HepG2 (cell line): ENCODE data around the gene HIC1. TPM values are rescaled to one million over a fixed set of nuclear protein-coding genes. Genes with fewer than 3 reads are reported as not detected.
A peak's percentile ranks its signal among the peaks of the same experiment; 100 is the strongest.

Source experiments
- ARNTL ChIP-seq: sonication (generic); formaldehyde crosslinking; IDR thresholded peaks from 2 replicates; pipeline ENCODE4 v1.4.0; 2020; ENCODE audit warnings: mild to moderate bottlenecking, missing genetic modification reagents
- ATF7 ChIP-seq, 2 experiments: fragments of 450-650 bp in 1 of 2; sonication (generic) in 1 of 2; formaldehyde crosslinking in 1 of 2; IDR thresholded peaks; 2 replicates each; pipeline versions ENCODE4 v1.4.0 to v1.6.1; 2016 to 2020; ENCODE audit warnings: antibody characterized with exemption in 1 of 2, mild to moderate bottlenecking in 1 of 2, missing genetic modification reagents in 1 of 2
- EHMT2 ChIP-seq: fragments of 200-600 bp; sonication (generic); IDR thresholded peaks from 2 replicates; pipeline ENCODE4 v1.7.0; 2017; ENCODE audit warnings: antibody characterized with exemption, low read depth, low read length, borderline replicate concordance
- HMG20B ChIP-seq: conservative IDR thresholded peaks from 2 replicates; pipeline ENCODE4 v1.6.1; 2016; ENCODE audit warnings: missing genetic modification reagents, missing compliant biosample characterization
- MEF2D ChIP-seq: sonication (generic); formaldehyde crosslinking; IDR thresholded peaks from 2 replicates; pipeline ENCODE4 v1.5.1; 2020; ENCODE audit warnings: mild to moderate bottlenecking, missing genetic modification reagents
- SNAPC4 ChIP-seq: sonication (generic); formaldehyde crosslinking; IDR thresholded peaks from 2 replicates; pipeline ENCODE4 v1.4.0; 2020; ENCODE audit warnings: mild to moderate bottlenecking, missing genetic modification reagents
- U2AF2 ChIP-seq: fragments of 200-400 bp; formaldehyde crosslinking; IDR thresholded peaks from 2 replicates; pipeline ENCODE4 v1.6.1; 2017; ENCODE audit warnings: low read depth, mild to moderate bottlenecking, low read length
- ZBED4 ChIP-seq: sonication (generic); formaldehyde crosslinking; IDR thresholded peaks from 2 replicates; pipeline ENCODE4 v1.4.0; 2020; ENCODE audit warnings: missing genetic modification reagents, borderline replicate concordance
- ZNF20 ChIP-seq: sonication (generic); formaldehyde crosslinking; IDR thresholded peaks from 2 replicates; pipeline ENCODE4 v1.4.0; 2020; ENCODE audit warnings: mild to moderate bottlenecking, moderate library complexity, missing genetic modification reagents
- ZNF337 ChIP-seq: sonication (generic); formaldehyde crosslinking; IDR thresholded peaks from 2 replicates; pipeline ENCODE4 v1.5.1; 2020; ENCODE audit warnings: missing genetic modification reagents, low read depth, mild to moderate bottlenecking, borderline replicate concordance
- ZNF547 ChIP-seq: sonication (generic); formaldehyde crosslinking; IDR thresholded peaks from 2 replicates; pipeline ENCODE4 v1.5.1; 2020; ENCODE audit warnings: mild to moderate bottlenecking, missing genetic modification reagents
- ZNF678 ChIP-seq: sonication (generic); formaldehyde crosslinking; IDR thresholded peaks from 2 replicates; pipeline ENCODE4 v1.4.0; 2020; ENCODE audit warnings: mild to moderate bottlenecking, missing genetic modification reagents
- ZNF687 ChIP-seq: sonication (generic); formaldehyde crosslinking; IDR thresholded peaks from 2 replicates; pipeline ENCODE4 v1.5.1; 2020; ENCODE audit warnings: mild to moderate bottlenecking, missing genetic modification reagents, moderate library complexity
- ZNF788 ChIP-seq: sonication (generic); formaldehyde crosslinking; IDR thresholded peaks from 2 replicates; pipeline ENCODE4 v1.5.0; 2020; ENCODE audit warnings: mild to moderate bottlenecking, missing genetic modification reagents, borderline replicate concordance
- ZSCAN21 ChIP-seq: sonication (generic); formaldehyde crosslinking; IDR thresholded peaks from 2 replicates; pipeline ENCODE4 v1.8.0; 2022; ENCODE audit warnings: mild to moderate bottlenecking, missing genetic modification reagents, moderate library complexity, borderline replicate concordance
- polyA plus RNA-seq, 8 experiments: library from polyadenylated mRNA; depleted of rRNA in 3 of 8; stranded (reverse) in 7 of 8; unstranded in 1 of 8; fragments of >200 nt; fragmentation: Illumina TruSeq in 4 of 8; extraction: Trizol in 4 of 8; gene quantifications; 2 replicates each; pipeline versions ENCODE4 v1.2.1 to v1.2.3, GENCODE V29; 2011 to 2016; ENCODE audit warnings: low read depth in 4 of 8, missing spikeins in 1 of 8, mixed read lengths in 1 of 8; ENCODE audit not compliant: insufficient read depth in 1 of 8
- total RNA-seq, 5 experiments: library from RNA; depleted of rRNA; stranded (reverse); fragments of >200 nt; fragmentation: Illumina TruSeq; extraction: Trizol; gene quantifications; 2 replicates each; pipeline ENCODE4 v1.2.3, GENCODE V29; 2016; ENCODE audit warnings: low read depth in 1 of 5

HIC1 gene
- total and polyA plus RNA-seq, 2 of the 13 experiments (the other 11 are each of a cell fraction or from before 2014, with no cell fraction given) = 0.04 to 0.31 TPM

GRCh38 chr17:2094891-2095535, 40.1 kb downstream of the HIC1 start (continued):
- TF ChIP-seq ATF7 (IDR thresholded peaks at IDR 0.05) = no peak
- TF ChIP-seq ATF7 (CRISPR knock-in tag; IDR thresholded peaks at IDR 0.05) = 0 out of 2 replicates have a peak, but pooled peaks have one; percentile 46
- no peak for TF ChIP-seq ZNF678
- no peak for TF ChIP-seq U2AF2
- TF ChIP-seq ZNF687 (CRISPR knock-in tag) = peak; percentile 67
- peak; percentile 57; the same call in 1 of the 2 replicates for TF ChIP-seq ZBED4
- 0 out of 2 replicates have a peak, but pooled peaks have one; percentile 39 for TF ChIP-seq ZNF788 (CRISPR knock-in tag)
- no peak for TF ChIP-seq SNAPC4
- no peak for TF ChIP-seq ZNF337 (CRISPR knock-in tag)
- 0 out of 2 replicates have a peak, but pooled peaks have one; percentile 56 for TF ChIP-seq MEF2D (CRISPR knock-in tag)
- TF ChIP-seq ARNTL (CRISPR knock-in tag) = no peak
- TF ChIP-seq EHMT2 = no peak
- TF ChIP-seq ZNF547 (CRISPR knock-in tag) = no peak
- no peak; the same call in 1 of the 2 replicates for TF ChIP-seq HMG20B
- TF ChIP-seq ZSCAN21 (CRISPR knock-in tag) = peak; percentile 59; the same call in 1 of the 2 replicates
- TF ChIP-seq ZNF20 (CRISPR knock-in tag) = no peak
